BLaER1 treated with 17β-estradiol and CSF1 and Interleukin-3, amounts not matched to agents 10 nM and 100 nM (cell line): ENCODE measurements around the gene PRM1.
A peak's percentile ranks its signal among the peaks of the same experiment; 100 is the strongest.

ENCODE experiments used
- H3K27ac ChIP-seq, 11 experiments: shearing (Covaris generic); formaldehyde crosslinking; 2 replicates each; pipeline ENCODE4 v1.8.1; 2022
- H3K27me3 ChIP-seq, 11 experiments: shearing (Covaris generic); formaldehyde crosslinking; 2 replicates each; pipeline ENCODE4 v1.8.1; 2022
- H3K36me3 ChIP-seq, 11 experiments: shearing (Covaris generic); formaldehyde crosslinking; 2 replicates each; pipeline ENCODE4 v1.8.1; 2022
- H3K4me1 ChIP-seq, 10 experiments: shearing (Covaris generic); formaldehyde crosslinking; 2 replicates each; pipeline ENCODE4 v1.8.1; 2022
- H3K4me2 ChIP-seq, 11 experiments: shearing (Covaris generic); formaldehyde crosslinking; 2 replicates each; pipeline ENCODE4 v1.8.1; 2022
- H3K4me3 ChIP-seq, 10 experiments: shearing (Covaris generic); formaldehyde crosslinking; 2 replicates each; pipeline ENCODE4 v1.8.1; 2022
- H3K9ac ChIP-seq, 11 experiments: shearing (Covaris generic); formaldehyde crosslinking; 2 replicates each; pipeline ENCODE4 v1.8.1; 2022
- H3K9me3 ChIP-seq, 11 experiments: shearing (Covaris generic); formaldehyde crosslinking; replicated peaks in 1 of 11; 2 replicates each; pipeline ENCODE4 v1.8.1; 2022
- H4K20me1 ChIP-seq, 11 experiments: shearing (Covaris generic); formaldehyde crosslinking; 2 replicates each; pipeline ENCODE4 v1.8.1; 2022
- Cebpa-rat ChIP-seq, 11 experiments: shearing (Covaris generic); IDR thresholded peaks; 2 replicates each; pipeline ENCODE4 v1.8.1; 2022

Gene PRM1

DNA sequence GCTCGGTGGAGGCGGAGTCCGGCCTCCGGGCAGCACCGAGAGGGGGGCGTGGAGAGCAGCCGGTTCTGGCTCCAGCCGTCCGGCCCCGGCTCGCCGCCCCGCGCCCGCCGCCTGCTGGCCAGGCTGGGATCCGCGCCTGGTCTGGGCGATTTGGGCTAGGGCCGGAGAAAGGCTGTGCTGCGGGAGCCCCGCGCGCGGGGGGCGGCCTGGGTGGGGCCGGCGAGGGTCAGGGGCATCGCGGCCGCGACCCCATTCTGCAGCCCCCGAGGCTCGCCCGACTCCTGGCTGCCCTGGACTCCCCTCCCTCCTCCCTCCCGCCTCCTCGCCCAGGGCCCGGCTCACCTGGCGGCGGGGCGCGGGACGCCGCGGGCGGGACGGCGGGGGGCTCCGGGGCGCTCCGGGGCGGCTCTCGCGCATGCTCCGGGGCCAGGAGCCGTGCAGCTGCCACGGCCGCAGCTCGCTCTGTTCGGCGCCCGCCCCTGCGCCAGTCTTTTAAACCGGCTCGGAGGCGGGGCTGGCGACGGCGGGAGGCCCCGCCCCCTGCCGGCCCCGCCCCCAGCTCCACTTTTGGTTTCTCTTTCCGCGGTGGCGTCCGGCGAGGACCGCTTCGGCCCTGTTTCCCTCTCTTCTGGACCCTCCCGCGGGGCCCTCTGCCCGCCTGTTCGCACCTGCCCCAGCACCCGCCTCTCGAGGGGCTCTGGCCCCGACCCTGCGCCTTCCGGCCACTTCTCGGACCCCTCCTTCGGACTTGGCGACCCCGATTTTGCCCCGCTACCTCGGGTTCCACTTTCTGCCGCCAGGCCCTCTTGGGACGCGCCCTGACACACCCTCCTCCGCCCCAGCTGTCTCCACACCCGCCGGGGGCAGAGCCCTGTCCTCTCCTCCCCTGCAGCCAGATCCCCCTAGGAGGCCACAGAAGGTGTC, 25.1 kb downstream of the PRM1 start, which contains the start of gene SOCS1:
TSS of gene SOCS1 (minus strand) at position 468 of the 924 bp plus-strand sequence. CDS start 726 bp downstream, outside the sequence.
- peaks cover 0 to 12% (median 0%) of the 10 kb centered on the region in 11 experiments; a peak in 8 of 22 replicates for H3K27me3 ChIP-seq
- H3K4me1 ChIP-seq: peaks cover 45 to 72% (median 68%) of the 10 kb centered on the region in 10 experiments
- TF ChIP-seq Cebpa-rat (IDR thresholded peaks at IDR 0.05): no peak
- peak within 1 kb of the TSS; percentile 97 to 100 (median 99) for H3K4me2 ChIP-seq
- peak within 1 kb of the TSS; percentile 65 to 87 (median 78) for H3K4me3 ChIP-seq
- H3K9me3 ChIP-seq: no peaks in the 10 kb centered on the region
- H3K36me3 ChIP-seq: peaks cover 0 to 18% (median 0%) of the 10 kb centered on the region in 11 experiments; a peak in 3 of 22 replicates
- H3K27ac ChIP-seq: peak within 1 kb of the TSS; percentile 81 to 97 (median 92)
- peaks cover 0 to 49% (median 42%) of the 10 kb centered on the region in 11 experiments; a peak in 18 of 22 replicates for H4K20me1 ChIP-seq
- peak within 1 kb of the TSS; percentile 87 to 97 (median 91) for H3K9ac ChIP-seq

DNA sequence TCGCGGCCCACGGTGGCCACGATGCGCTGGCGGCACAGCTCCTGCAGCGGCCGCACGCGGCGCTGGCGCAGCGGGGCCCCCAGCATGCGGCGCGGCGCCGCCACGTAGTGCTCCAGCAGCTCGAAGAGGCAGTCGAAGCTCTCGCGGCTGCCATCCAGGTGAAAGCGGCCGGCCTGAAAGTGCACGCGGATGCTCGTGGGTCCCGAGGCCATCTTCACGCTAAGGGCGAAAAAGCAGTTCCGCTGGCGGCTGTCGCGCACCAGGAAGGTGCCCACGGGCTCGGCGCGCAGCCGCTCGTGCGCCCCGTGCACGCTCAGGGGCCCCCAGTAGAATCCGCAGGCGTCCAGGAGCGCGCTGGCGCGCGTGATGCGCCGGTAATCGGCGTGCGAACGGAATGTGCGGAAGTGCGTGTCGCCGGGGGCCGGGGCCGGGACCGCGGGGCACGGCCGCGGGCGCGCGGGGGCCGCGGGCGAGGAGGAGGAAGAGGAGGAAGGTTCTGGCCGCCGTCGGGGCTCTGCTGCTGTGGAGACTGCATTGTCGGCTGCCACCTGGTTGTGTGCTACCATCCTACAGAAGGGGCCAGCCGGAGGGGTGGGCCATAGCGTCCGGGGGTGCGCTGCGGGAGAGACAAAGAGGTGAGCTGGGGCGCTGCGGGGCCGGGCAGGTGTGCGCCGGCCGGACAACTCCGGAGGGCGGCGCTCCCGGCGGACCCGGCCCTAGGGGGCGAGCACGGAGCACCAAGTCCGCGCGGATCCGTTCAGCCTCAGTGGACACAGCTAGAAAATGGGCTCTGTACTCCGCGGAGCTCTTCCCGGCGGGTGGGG, 26.0 kb downstream of the PRM1 start:
- H3K9me3 ChIP-seq: no peaks in the 10 kb centered on the region
- H3K9ac ChIP-seq: peak overlapping the region; percentile 87 to 97 (median 91)
- peak overlapping the region; percentile 65 to 87 (median 78) for H3K4me3 ChIP-seq
- peak overlapping the region; percentile 91 to 100 (median 98) for H3K4me2 ChIP-seq
- H3K27ac ChIP-seq: peak overlapping the region; percentile 47 to 97 (median 92); a peak in 21 of 22 replicates
- peaks cover 0 to 12% (median 0%) of the 10 kb centered on the region in 11 experiments; a peak in 8 of 22 replicates for H3K27me3 ChIP-seq
- peaks cover 0 to 18% (median 0%) of the 10 kb centered on the region in 11 experiments; a peak in 3 of 22 replicates for H3K36me3 ChIP-seq
- peaks cover 45 to 72% (median 68%) of the 10 kb centered on the region in 10 experiments for H3K4me1 ChIP-seq
- H4K20me1 ChIP-seq: peaks cover 0 to 50% (median 46%) of the 10 kb centered on the region in 11 experiments; a peak in 18 of 22 replicates
- TF ChIP-seq Cebpa-rat (IDR thresholded peaks at IDR 0.05): no peak

DNA sequence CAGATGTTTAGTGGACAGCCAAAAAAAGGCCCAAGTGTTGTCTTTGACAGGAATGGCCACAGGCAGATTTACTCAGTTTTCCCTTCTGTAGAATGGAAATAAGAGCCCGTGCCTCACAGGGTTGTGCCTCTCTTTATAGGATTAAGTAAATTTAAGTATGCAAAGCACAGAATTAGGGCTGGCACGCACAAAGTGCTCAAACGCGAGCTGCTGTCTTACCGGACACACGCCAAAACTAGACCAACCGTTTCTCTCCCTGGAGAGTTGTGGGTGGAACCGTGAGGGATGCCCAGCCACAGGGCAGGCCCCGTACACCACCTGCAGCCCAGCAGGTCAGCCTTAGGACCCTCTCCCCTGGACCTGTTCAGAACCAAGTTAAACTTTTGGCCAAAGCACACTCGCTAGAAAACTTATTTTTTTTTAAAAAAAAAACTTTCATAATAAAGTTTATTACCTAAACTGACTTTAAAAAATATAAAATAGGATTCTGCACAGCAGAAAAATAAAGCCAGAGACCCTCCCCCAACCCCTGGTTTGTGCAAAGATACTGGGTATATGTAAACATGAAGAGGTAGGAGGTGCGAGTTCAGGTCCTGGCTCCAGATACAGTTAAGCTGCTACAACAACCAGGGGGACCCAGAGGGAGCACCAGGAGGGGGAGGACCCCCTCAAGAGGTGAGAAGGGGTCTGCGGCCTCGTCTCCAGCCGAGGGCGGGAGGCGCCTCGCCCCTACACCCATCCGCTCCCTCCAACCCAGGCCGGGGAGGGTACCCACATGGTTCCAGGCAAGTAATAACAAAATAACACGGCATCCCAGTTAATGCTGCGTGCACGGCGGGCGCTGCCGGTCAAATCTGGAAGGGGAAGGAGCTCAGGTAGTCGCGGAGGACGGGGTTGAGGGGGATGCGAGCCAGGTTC, 26.9 kb downstream of the PRM1 start:
- peaks cover 0 to 52% (median 46%) of the 10 kb centered on the region in 11 experiments; a peak in 18 of 22 replicates for H4K20me1 ChIP-seq
- H3K4me3 ChIP-seq: peak overlapping the region; percentile 65 to 87 (median 78)
- H3K27ac ChIP-seq: peak overlapping the region in 6 of 11 experiments; percentile 5 to 97 (median 94); a peak in 9 of 22 replicates
- peak overlapping the region; percentile 91 to 100 (median 98) for H3K4me2 ChIP-seq
- TF ChIP-seq Cebpa-rat (IDR thresholded peaks at IDR 0.05): no peak
- peaks cover 0 to 12% (median 0%) of the 10 kb centered on the region in 11 experiments; a peak in 8 of 22 replicates for H3K27me3 ChIP-seq
- no peaks in the 10 kb centered on the region for H3K9me3 ChIP-seq
- peaks cover 41 to 69% (median 65%) of the 10 kb centered on the region in 10 experiments for H3K4me1 ChIP-seq
- peaks cover 0 to 18% (median 0%) of the 10 kb centered on the region in 11 experiments; a peak in 3 of 22 replicates for H3K36me3 ChIP-seq
- H3K9ac ChIP-seq: peak overlapping the region; percentile 87 to 97 (median 91); a peak in 21 of 22 replicates

DNA sequence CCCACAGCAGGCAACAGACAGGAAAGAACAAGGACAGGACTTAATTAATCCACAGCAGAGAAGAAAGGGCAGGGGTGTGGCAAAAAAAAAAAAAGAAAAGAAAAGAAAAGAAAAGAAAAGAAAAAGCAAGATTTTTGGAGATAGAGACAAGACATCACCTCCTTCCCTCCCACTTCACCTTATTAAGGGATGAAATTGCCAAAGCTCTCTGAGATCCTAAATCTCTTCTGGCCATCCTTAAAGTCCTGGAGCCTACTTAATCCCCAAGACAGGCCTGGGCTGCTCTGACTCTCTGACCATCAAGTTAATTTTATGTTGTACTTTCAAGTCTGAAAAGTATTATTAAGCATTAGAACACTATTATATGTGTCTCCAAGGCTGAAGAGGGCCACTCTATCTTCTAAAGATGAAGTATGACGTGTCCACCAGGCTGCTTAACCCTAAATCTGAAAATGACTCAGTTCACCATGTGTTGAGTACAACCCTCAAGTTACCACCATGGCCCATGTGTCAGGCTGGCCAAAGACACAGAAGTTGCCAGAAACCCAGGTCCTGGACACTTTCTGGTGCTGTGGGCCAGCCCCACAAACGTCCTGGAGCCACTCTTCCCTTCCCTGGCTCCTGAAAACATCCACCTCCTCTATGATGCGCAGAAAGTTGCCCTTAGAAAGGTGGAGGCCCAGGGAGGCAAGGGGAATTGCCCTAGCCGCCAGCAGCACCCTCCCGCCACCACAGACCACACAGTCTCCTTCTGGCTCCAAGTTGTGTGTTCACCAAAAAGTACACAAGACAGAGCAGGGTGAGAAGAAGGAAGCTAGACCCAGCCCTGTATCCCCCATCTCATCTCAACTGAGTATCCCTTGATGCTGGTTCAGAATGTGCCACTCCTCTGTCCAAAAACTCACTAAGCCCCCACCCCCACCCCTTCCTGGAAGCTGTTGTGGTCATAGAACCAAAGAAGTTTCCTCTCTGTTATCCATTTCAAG, 27.8 kb downstream of the PRM1 start:
- peak overlapping the region in 9 of 11 experiments; percentile 13 to 97 (median 94); a peak in 14 of 22 replicates for H3K9ac ChIP-seq
- no peak for TF ChIP-seq Cebpa-rat (IDR thresholded peaks at IDR 0.05)
- peaks cover 0 to 18% (median 0%) of the 10 kb centered on the region in 11 experiments; a peak in 3 of 22 replicates for H3K36me3 ChIP-seq
- peak overlapping the region; percentile 91 to 100 (median 98) for H3K4me2 ChIP-seq
- H3K27me3 ChIP-seq: peaks cover 0 to 12% (median 0%) of the 10 kb centered on the region in 11 experiments; a peak in 8 of 22 replicates
- peak overlapping the region in 3 of 11 experiments; percentile 18 to 96 (median 38); a peak in 5 of 22 replicates for H3K27ac ChIP-seq
- H3K4me3 ChIP-seq: peak overlapping the region in 9 of 10 experiments; percentile 65 to 87 (median 76); a peak in 16 of 20 replicates
- peaks cover 32 to 59% (median 55%) of the 10 kb centered on the region in 10 experiments for H3K4me1 ChIP-seq
- H4K20me1 ChIP-seq: peaks cover 0 to 53% (median 46%) of the 10 kb centered on the region in 11 experiments; a peak in 18 of 22 replicates
- no peaks in the 10 kb centered on the region for H3K9me3 ChIP-seq

DNA sequence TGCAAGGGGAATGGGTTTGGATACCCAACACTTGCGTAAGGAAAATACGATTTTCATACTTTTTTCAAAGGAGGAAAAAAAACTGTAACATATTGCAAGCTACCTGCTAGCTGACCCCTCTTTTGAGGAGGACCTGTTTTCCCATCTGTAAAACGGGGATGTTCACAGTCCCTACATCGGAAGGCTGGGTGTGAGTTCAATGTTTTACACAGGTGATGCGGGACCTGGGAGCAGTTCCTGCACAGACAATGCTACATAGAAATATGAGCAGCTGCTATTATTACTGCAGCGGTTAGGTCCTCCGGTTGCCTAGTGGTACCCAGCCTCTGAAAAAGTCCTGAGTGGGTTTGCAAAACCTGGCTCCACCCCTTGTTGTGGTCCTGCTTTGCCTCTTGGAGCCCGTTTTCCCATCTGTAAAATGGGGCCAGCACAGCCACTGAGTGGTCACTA, 28.6 kb downstream of the PRM1 start:
- Histone ChIP-seq H3K4me2 (peak overlapping the region; percentile 26 to 100 (median 98)), H3K27ac (no peak overlapping the region), H3K9ac (no peak overlapping the region; a peak in 2 of 22 replicates)

More for the DNA sequence above, 28.6 kb downstream of the PRM1 start:
- TF ChIP-seq Cebpa-rat (IDR thresholded peaks at IDR 0.05): no peak
- Histone ChIP-seq H3K27me3 (peaks cover 0 to 12% (median 0%) of the 10 kb centered on the region in 11 experiments; a peak in 8 of 22 replicates), H3K4me3 (no peak overlapping the region), H3K9me3 (no peaks in the 10 kb centered on the region), H3K4me1 (peaks cover 32 to 51% (median 48%) of the 10 kb centered on the region in 10 experiments), H4K20me1 (peaks cover 0 to 53% (median 46%) of the 10 kb centered on the region in 11 experiments; a peak in 18 of 22 replicates), H3K36me3 (peaks cover 0 to 18% (median 0%) of the 10 kb centered on the region in 11 experiments; a peak in 3 of 22 replicates)
